ENCODE results near the gene ZNF507.
"Not testable (repeated sequence)": the region's sequence is repeated elsewhere in the genome, so short reads cannot be mapped to it uniquely, and the experiment has no call there.

Gene ZNF507

DNA sequence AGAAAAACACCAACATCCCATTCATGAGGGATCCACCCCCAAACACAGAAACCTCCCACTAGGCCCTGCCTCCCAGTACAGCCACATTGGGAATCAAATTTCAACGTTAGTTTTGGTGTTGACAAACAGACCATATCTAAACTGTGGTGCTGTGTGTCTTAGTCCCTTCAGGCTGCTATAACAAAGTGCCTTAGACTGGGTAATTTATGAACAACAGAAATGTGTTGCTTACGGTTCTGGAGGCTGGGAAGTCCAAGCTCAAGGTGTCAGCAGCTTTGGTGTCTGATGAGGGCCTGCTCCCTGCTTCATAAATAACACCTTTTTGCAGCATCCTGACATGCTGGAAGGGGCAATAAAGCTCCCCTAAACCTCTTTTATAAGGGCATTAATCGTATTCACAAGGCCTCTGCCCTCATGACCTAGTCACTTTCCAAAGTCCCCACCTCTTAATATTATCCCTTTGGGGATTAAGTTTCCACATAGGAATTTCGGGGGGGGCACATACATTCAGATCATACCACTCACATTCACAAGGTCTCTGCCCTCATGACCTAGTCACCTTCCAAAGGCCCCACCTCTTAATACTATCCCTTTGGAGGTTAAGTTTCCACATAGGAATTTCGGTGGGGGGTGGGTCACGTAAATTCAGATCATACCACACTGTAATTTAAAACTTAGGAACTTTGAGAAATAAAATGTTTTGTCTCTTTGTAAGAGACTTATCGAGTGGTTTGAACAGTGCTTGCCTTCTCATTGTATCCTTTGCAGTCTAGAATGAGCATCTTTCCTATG, 27.5 kb downstream of the ZNF507 start:
- no peak for DNase-seq

DNA sequence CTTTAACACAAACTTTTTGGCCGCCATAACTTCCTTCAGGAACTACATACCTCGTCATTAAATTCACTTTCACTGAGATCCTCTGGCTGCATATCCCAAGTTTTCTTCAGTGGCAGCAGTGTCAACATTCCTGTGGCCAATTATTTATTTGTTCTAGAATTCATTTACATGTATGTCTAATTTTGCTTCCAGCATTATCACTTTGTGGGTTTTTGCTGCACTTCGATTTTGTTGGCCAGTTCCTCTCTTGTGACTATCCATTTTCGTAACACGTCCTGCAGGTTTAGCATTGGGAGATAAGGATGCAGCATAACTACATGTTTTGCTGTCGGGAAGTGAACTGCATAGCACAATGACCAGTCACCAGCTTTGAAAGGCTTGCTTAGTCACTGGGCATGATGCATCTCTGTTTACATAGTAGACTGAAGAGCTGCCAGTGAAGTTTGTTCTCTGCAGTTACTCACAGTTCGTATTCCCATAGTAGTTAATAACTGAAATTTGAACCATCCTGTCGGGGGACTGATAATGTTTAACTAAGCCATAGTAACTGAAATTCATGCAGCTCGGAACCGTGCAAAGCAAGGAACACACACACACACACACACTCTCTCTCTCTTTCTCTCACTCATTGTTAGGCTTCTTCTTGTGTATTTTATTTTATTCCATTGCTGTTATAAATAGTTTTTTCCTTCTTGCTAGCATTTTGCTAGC, 28.3 kb downstream of the ZNF507 start:
- no peak for DNase-seq

DNA sequence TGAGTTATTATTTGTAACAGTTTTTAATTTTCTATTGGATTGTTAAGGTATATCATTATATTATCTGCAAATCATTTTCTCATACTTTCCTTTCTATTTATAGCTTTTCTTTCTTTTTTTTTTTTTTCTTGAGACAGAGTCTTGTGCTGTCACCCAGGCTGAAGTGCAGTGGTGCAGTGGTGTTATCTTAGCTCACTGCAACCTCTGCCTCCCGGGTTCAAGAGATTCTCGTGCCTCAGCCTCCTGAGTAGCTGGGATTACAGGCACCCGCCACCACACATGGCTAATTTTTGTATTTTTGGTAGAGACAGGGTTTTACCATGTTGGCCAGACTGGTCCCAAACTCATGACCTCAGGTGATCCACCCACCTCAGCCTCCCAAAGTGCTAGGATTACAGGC, 29.0 kb downstream of the ZNF507 start:
- DNase-seq, result not testable (repeated sequence)

DNA sequence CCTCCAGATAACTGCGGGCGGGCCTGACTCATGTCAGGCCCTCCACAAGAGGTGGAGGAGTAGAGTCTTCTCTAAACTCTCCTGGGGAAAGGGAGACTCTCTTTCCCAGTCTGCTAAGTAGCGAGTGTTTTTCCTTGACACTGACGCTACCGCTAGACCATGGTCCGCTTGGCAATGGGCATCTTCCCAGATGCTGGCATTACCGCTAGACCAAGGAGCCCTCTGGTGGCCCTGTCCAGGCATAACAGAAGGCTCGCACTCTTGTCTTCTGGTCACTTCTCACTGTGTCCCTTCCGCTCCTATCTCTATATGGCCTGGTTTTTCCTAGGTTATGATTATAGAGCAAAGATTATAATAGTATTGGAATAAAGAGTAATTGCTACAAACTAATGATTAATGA, 31.7 kb downstream of the ZNF507 start:
- not testable (repeated sequence) for DNase-seq

DNA sequence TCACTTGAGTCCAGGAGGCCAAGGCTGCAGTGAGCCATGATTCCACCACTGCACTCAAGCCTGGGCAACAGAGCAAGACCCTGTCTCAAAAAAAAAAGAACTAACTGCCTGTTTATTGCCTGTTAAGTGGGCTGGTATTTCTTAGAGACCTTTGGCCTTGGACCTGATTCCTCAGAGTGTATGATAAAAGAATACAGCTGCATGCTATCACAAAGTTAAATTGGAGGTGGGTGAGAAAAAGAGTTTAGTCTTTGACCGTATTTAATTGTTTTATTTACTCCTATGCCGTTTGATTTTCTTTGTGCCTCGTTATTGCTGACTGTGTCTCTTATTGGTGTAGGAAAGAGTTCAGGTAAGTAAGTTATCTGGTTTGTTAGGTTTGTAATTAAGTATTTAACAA, 34.9 kb downstream of the ZNF507 start:
- no peak for DNase-seq

DNA sequence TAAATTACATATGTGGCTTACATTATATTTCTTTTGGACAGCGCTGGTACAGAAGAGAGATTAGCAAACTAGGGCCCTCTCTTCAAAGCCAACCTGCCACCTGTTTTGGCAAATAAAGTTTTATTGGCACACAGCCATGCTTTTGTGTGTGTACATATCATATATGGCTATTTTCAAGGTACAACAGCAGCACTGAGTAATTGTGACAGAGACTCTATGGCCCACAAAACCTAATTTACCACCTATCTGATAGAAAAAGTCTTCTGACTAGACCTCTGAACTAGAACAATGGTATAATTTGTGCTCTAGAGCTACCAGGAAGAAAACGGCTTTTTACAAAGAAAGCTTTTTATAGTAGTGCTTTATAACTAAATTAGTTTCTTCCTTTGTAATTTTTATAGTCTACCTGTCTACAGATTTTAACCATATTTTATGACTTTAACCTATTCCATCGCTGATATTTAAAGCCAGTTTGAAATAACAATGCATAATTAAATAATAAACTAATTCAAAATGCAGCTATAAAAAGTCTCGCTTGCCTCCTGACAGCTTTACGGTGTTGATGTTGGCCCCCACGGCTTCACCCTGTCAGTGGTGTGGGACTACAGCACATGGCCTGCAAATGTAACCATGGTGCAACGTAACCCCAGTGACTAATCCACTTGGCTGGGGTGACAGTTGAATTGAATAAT, 42.4 kb downstream of the ZNF507 start:
- no peak for DNase-seq

DNA sequence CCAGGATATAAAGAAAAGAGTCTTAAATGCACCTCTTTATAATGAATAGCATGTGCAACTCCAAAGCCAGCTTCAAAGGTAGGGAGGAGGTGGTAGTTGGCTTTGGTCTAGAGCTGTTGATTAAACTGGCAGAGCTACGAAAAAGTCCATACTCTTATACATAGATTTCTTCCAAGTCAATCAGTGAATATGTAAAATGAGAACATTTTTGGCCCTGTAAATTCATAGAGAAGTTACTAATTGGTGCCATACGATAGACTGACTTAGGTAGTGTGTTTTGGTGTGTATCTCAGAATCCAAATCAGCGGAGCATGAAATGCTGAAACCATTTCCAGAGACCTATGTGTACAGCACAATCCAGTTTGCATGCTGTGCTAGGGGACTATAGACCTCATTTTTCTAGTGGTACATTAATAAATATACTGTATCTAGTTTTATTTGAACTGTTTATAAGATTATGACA, 43.0 kb downstream of the ZNF507 start:
- DNase-seq, result no peak

DNA sequence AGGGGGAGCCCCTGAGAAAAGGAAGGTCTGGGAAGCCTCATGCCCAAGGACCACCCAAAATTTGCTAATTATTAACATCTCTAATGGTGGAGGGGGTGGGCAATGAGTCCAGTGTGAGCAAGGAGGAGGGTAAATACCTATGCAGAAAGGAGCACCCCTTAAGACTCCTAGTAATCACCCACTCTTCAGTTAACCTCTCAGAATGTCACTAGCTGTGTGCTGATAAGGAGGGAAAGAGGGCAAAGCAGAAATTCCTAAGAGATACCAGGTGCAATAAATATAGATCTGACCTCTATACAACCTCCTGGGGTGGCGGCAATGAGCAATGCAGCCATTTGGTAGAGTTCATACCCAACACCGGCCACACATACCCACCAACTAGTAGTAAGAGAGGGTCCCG, 47.5 kb downstream of the ZNF507 start:
- DNase-seq, result no peak

DNA sequence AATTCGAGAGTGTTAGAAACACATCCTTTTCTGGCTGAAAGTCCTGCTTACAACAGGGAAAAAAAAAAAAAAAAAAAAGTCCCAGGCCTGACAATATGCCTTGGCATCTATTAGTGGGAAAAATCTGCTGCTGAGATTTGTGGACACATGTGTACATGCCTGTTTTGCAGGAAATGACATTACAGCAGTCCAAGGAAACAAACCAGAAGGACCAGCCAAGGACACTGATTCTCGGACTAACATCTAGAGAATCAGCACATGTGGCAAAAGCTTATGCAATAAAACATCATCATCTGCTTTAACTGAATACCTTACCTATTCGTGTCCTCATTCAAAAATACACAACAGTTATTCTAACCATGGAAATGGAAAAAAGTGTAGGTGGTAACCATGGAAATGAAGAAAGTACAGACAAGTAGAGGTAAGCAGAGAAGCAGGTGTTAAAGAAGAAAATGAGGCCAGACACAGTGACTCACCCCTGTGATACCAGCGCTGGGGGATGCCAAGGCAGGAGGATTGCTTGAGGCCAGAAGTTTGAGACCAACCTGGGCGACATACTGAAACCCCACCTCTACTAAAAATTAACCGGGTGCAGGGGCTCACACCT, 50.7 kb downstream of the ZNF507 start:
- DNase-seq, result no peak

DNA sequence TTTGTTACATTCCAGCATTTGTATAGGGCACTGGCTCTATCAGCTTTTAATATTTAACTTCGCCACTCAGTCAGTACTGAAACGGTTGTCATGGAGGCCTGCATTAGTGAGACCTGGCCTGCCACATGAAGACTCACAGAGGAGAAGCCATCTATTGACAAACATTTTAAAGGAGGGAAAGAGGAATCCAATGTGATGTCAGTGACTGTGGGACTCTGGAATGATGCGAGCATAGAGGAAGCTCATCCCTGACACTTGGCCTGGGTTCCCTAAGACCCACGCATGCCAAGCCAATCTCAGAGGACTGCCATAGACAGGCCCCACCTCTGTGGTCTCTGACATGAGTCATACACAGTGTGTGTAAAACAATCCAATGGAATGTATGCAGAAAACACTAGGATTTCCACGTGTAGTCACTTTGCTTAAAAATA, 52.3 kb downstream of the ZNF507 start:
- no peak for DNase-seq

DNA sequence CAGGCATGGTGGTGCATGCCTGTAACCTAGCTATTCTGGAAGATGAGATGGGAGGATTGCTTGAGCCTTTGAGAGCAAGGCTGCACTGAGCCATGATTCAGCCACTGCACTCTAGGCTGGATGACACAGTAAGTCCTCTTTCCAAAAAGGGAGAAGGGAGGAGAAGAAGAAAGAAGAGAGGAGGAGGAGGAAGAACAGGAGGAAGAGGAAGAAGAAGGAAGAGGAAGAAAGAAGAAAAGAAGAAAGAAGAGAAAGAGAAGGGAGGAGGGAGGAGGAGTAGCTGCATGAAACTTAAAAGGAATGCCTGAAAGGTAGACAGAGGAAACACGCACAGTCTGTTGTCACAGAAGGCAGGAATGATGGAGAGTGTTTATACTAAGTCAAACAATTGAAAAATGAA, 56.6 kb downstream of the ZNF507 start:
- no peak for DNase-seq

DNA sequence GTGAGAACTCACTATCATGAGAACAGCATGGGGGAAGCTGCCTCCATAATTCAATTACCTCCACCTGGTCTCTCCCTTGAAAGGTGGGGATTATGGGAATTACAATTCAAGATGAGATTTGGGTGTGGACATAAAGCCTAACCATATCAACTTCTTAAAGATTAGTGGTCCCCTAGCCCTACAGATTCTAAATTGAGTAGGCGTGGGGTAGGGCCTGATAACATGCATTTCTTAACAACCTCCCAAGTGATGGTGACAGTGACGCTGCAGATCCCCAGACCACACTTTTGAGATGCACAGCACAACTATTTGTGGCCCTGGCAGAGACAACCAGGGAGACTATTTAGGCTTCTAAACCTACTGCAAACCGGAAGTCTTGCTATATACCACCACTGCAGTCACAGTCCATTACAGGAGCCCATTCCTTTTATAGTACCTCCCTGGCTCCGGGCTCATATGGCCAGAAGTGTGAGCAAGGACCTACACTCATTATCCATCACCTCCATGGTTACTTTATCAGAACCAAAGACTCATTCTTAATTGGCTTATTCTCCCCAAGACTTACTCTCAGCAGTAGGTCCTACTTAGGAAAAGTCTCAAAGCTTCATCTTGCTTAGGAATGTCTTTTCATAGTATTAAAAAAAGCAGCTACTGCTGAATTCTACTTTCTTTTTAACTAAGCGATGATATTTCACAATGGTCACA, 58.0 kb downstream of the ZNF507 start:
- DNase-seq, result no peak

DNA sequence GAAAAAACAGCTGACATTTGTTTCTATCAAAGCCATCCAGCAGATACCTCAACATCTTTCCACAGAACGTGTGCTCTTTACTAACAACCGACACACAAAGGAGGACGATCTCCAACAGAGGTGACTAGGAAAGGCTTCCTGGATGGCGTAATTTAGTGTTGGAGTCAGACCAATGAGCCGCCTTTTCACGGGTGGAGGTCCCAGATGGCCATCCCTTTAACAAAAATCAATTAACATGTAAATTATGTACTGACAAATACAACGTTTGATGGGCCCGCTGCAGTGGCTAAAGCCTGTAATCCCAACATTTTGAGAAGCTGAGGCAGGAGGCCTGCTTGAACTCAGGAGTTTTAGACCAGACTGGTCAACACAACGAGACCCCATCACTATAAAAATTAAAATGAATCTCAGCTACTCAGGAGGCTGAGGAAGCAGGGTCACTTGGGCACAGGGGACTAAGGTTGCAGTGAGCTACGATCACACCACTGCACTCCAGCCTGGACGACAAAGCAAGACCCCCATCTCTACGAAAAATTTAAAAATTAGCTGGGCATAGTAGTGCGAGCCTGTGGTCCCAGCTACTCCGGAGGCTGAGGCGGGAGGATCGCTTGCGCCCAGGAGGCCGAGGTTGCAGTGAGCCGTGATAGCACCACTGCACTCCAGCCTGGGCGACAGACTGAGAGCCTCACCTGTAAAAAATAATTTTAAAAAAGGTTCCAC, 59.0 kb downstream of the ZNF507 start:
- no peak for DNase-seq

DNA sequence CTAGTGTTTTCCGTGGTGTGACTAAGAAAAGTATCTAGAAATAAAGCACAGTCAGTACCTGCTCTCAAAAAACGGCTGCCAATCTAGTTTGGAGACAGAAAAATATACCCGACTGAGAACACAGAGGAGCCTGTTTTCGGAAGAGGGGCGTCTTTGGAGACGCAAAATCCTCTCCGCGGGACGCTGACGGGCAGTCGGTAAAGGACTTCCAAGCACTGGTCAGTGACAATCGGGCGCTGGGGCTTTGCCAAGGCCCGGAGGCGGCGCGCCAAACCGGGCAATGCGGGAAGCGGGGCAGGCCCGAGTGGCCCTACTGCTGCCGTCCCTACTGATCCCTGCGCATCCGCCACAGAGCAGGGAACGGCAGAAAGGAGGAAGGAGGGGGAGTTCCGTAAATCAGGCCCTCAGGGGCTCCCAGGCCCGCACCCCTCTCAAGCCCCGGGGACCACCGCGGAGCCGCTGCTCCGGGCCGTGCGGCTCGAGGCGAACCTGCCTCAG, 59.6 kb downstream of the ZNF507 start:
- peak; percentile 5 for DNase-seq

DNA sequence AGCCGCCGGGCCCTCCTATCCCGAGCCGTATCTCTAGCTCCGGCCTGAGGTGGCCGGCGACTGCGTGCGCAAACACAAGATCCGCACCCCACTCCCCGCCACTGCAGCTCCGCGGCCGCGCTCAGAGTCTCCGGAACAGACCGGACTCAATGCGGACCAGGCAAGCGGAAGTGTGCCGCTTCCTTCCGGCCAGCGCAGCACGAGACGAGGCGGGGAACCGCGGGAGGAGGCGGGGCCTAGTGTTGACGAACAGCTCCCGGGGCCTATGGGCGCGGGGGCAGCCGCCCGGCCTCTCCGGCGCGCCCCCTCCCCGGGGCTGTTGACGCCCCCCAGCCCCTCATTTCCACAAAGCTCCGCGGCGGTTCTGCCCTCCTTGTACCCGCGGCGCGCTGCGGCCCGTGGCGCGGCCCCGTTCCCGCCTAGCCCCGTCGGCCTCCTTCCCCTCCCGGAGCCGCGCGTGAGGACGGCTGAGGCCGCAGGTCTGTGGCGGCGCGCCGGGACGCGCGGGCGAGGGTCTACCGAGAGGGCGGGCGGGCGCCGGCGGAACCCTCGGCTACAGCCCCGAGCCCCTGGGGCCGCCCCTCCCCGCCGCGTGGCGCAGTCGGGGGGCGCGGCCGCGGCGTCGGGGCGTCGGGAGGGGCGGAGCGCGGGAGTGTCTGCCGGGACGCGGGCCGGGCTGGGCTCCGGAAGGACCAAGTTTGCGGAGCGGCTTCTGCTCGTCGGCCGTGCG, 60.2 kb downstream of the ZNF507 start, which contains the start of gene DPY19L3:
TSS of gene DPY19L3 (plus strand) at position 340 of the 730 bp plus-strand sequence. CDS start 2,484 bp downstream, outside the sequence.
- DNase-seq, result peak; percentile 89

DNA sequence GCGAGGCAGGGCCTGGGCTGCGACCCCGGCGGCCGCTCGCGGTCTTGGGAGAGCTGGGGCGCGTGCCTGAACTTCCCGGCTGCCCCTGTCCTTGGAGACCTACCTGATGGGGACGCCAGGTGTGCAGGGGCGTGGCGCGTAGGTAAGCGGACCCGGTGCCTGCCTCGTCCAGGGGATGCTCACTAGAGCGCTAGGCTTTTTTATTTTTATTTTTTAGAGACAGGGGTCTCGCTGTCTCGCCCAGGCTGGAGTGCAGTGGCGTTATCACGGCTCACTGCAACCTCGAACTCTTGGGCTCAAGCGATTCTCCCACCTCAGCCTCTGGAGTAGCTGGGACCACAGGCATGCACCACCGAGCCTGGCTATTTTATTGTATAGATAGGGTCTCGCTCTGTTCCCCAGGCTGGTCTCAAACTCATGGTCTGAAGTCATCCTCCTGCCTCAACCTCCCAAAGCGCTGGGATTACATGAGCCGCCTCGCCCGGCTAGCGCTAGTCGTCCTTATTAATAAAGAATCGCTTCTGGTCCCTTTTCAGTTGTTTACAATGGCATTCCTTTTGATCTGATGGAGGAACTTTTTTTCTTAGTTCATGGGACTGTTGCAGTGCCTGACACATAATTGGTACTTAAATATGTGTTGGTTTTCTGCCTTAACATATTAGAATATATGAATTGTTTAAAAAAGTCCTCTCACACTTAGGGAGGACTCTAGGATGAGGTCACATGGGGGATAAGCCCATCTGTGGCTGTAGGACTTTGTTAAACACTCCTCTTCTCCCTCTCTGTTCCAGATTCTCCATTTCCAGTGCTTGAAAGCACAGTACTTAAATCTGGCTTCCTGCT, 61.0 kb downstream of the ZNF507 start:
- DNase-seq, result no peak

DNA sequence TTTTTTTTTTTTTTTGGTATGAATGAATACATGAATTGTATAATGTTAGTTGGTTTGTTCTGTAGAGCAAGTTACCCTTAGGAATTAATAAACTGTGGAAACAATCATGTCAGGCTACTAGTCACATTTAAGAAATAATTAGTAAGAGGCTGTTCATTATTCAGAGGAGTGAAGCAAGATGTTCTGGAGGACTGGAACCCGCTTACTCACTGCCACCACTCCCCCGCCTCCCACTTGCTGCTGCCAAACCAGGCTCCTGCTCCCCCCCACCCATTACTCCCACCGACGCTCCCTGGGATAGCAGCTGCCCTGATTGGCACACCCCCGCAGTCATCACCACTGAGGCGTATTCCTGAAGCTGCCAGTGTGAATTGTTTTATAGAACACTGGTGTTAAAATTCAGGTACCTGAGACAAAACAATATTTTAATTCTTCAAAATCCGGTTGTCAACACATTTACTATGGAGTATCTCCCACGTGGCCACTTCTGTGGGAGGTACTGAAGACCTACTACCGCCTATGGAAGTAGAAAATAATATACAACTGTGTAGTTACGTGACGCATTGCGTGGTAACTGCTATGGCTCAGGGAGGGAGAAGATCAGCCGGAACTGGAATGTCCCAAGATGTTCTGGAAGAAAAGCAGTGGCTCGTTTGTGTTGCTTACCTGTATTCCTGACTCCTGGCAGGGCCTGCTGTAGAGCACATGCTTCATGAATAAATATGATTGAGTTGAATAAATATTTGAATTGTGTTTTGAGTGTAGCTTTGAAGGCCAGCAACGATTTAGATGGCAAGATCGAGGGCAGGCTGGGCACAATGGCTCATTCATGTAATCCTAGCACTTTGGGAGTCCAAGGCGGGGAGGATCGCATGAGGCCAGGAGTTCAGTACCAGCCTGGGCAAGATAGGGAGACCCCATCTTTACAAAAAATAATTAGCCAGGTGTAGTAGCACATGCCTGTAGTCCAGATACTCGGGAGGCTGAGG, 61.9 kb downstream of the ZNF507 start:
- DNase-seq, result no peak

DNA sequence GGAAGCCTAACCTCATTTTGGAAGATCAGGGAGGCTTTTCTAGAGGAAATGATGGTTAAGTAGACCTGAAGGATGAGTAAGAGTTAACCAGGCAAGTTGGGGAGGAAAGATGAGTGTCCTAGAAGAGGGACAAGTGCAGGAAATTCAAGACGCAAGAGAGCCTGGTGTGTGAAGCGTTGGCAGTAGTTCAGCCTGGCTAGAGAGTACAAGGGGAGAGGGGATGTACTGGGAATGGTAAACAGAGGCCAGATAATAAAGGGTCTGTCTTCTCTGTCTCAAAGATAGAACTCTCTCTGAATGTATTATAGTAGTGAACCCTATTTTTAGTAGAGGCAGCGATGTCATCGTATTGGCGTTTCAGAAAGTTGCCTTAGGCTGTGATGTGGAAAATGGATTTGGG, 69.8 kb downstream of the ZNF507 start:
- no peak for DNase-seq

DNA sequence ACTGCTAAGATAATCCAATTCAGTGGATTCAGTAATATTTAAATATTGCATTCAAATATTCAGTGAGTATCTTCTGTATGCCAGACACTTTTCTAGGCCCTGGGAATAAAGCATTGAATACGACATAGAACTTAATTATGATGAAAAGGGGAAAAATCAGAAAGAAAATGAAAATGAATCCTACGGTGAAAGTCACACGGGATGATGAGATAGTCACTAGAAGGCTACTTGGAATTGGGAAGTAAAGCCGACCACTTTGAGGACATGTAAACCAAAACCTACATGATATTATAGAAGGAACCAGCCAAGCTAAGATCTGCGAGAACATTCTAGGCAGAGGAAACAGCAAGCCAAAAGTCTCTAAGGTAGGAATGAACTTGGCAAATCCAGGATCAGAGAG, 70.3 kb downstream of the ZNF507 start:
- DNase-seq, result no peak
